ENCODE measurements around the gene OR2W1. TPM values are rescaled to one million over a fixed set of nuclear protein-coding genes. Genes with fewer than 3 reads are reported as not detected.

The OR2W1 gene
- polyA plus RNA-seq, 1 of the 3 experiments (the other 2 are of a cell fraction): not detected

- TF ChIP-seq CTCF (IDR thresholded peaks at IDR 0.05) (no peak), GABPA (IDR thresholded peaks at IDR 0.05; ENCODE audit: low read depth) (no peak), RXRA (IDR thresholded peaks at IDR 0.05; ENCODE audit: borderline replicate concordance, low read depth) (no peak)
Observed at GRCh38 chr6:29051680-29052079, 6.7 kb upstream of the OR2W1 start (continued).

GRCh38 chr6:29035951-29036350 lies 9.0 kb downstream of the OR2W1 start:
- ChIA-PET POLR2A (no interaction called here), CTCF (no interaction called here)
- Histone ChIP-seq H3K36me3 (replicated peaks in 1 of 2; ENCODE audit: control insufficient read depth in 1 of 2, insufficient read depth in 2 of 2, low read length in 1 of 2) (no peaks in the 10 kb centered on the region), H3K27me3 (ENCODE audit: insufficient read depth) (no peaks in the 10 kb centered on the region; the same call in 1 of the 2 replicates), H4K20me1 (ENCODE audit: insufficient read depth) (no peaks in the 10 kb centered on the region), H2AFZ (ENCODE audit: low read depth) (no peak overlapping the region), H3K27ac (ENCODE audit: low read depth in 2 of 2, low read length in 1 of 2) (no peak overlapping the region), H3K9me3 (no peaks in the 10 kb centered on the region), H3K4me3 (ENCODE audit: low read depth in 2 of 2, low read length in 1 of 2) (no peak overlapping the region), H3K4me2 (no peak overlapping the region), H3F3A (replicated peaks; ENCODE audit: insufficient read depth) (no peaks in the 10 kb centered on the region), H3K79me2 (ENCODE audit: insufficient read depth) (no peaks in the 10 kb centered on the region), H3K9ac (no peak overlapping the region), H3K9me2 (no peaks in the 10 kb centered on the region), H3K4me1 (ENCODE audit: control insufficient read depth in 1 of 2, insufficient read depth in 2 of 2, low read depth in 1 of 2, low read length in 1 of 2) (no peaks in the 10 kb centered on the region)
- TF ChIP-seq, protein P1, sequence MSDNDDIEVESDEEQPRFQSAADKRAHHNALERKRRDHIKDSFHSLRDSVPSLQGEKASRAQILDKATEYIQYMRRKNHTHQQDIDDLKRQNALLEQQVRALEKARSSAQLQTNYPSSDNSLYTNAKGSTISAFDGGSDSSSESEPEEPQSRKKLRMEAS (IDR thresholded peaks at IDR 0.05; ENCODE audit: low read depth): no peak
- TF ChIP-seq EP300 (IDR thresholded peaks at IDR 0.05; ENCODE audit: borderline replicate concordance in 1 of 2, low read depth in 1 of 2, low read length in 1 of 2) (no peak), RXRA (IDR thresholded peaks at IDR 0.05; ENCODE audit: borderline replicate concordance, low read depth) (no peak), CTCF (IDR thresholded peaks at IDR 0.05) (no peak), TCF12 (IDR thresholded peaks at IDR 0.05) (no peak), RFX5 (IDR thresholded peaks at IDR 0.05; ENCODE audit: low read length) (no peak), JUND (IDR thresholded peaks at IDR 0.05) (no peak), FOXM1 (IDR thresholded peaks at IDR 0.05; ENCODE audit: low read depth) (no peak)
- DNase-seq: no peak
- 65% methylated on average over 18 of the region's 24 CpGs for WGBS (ENCODE audit: low lambda C conversion rate)

DNA sequence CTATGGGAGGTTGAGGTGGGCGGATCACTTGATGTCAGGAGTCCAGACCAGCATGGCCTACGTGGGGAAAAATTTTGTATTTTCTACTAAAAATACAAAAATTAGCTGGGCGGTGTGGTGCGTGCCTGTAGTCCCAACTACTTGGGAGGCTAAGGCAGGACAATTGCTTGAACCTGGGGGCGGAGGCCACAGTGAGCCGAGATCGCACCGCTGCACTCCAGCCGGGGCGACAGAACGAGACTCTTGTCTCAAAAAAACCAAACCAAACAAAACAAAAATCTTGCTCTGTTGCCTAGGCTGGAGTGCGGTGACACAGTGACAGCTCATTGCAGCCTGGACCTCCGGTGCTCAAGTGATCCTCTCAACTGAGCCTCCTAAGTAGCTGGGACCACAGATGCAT lies 16.2 kb downstream of the OR2W1 start:
- H3K9me2 ChIP-seq: no peaks in the 10 kb centered on the region
- DNase-seq: no peak
- H3K27me3 ChIP-seq (ENCODE audit: insufficient read depth): peaks cover 6% of the 10 kb centered on the region; the same call in 1 of the 2 replicates
- H2AFZ ChIP-seq (ENCODE audit: low read depth): no peak overlapping the region
- H3K36me3 ChIP-seq (replicated peaks in 1 of 2; ENCODE audit: control insufficient read depth in 1 of 2, insufficient read depth in 2 of 2, low read length in 1 of 2): no peaks in the 10 kb centered on the region
- POLR2A ChIA-PET: interaction anchor here (0.6 kb wide), 1 partner anchor 320 kb away, joined by 3 read pairs; no protein-coding TSS in a partner anchor
- H3K4me3 ChIP-seq (ENCODE audit: low read depth in 2 of 2, low read length in 1 of 2): no peak overlapping the region
- no peak overlapping the region for H3K4me2 ChIP-seq
- 4% methylated on average over 12 of the region's 13 CpGs for WGBS (ENCODE audit: low lambda C conversion rate)
- no peaks in the 10 kb centered on the region for H3K4me1 ChIP-seq (ENCODE audit: control insufficient read depth in 1 of 2, insufficient read depth in 2 of 2, low read depth in 1 of 2, low read length in 1 of 2)
- H3K27ac ChIP-seq (ENCODE audit: low read depth in 2 of 2, low read length in 1 of 2): no peak overlapping the region
- CTCF ChIA-PET: interaction anchor here (1.0 to 4.1 kb wide), 2 partner anchors 13 to 18 kb away, joined by 3 to 22 read pairs; no protein-coding TSS in a partner anchor
- H3K9me3 ChIP-seq: no peaks in the 10 kb centered on the region
- H3K9ac ChIP-seq: no peak overlapping the region
- no peaks in the 10 kb centered on the region for H4K20me1 ChIP-seq (ENCODE audit: insufficient read depth)
- no peaks in the 10 kb centered on the region for H3F3A ChIP-seq (replicated peaks; ENCODE audit: insufficient read depth)
- H3K79me2 ChIP-seq (ENCODE audit: insufficient read depth): no peaks in the 10 kb centered on the region
- no peak for TF ChIP-seq EP300 (IDR thresholded peaks at IDR 0.05; ENCODE audit: borderline replicate concordance in 1 of 2, low read depth in 1 of 2, low read length in 1 of 2)
- TF ChIP-seq JUND (IDR thresholded peaks at IDR 0.05): no peak
- TF ChIP-seq GABPA (IDR thresholded peaks at IDR 0.05; ENCODE audit: low read depth): no peak
- TF ChIP-seq, protein P2, sequence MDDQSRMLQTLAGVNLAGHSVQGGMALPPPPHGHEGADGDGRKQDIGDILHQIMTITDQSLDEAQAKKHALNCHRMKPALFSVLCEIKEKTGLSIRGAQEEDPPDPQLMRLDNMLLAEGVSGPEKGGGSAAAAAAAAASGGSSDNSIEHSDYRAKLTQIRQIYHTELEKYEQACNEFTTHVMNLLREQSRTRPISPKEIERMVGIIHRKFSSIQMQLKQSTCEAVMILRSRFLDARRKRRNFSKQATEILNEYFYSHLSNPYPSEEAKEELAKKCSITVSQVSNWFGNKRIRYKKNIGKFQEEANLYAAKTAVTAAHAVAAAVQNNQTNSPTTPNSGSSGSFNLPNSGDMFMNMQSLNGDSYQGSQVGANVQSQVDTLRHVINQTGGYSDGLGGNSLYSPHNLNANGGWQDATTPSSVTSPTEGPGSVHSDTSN (IDR thresholded peaks at IDR 0.05): no peak
- TF ChIP-seq RAD21 (IDR thresholded peaks at IDR 0.05; ENCODE audit: low read length): no peak
- no peak for TF ChIP-seq IRF3 (IDR thresholded peaks at IDR 0.05; ENCODE audit: low read depth, low read length)
- no peak for TF ChIP-seq EZH2phosphoT487 (IDR thresholded peaks at IDR 0.05; ENCODE audit: borderline replicate concordance, low read depth)
- TF ChIP-seq CTCF (IDR thresholded peaks at IDR 0.05): no peak
